COR-L47 (cell line): ENCODE results near the gene TULP1.

ENCODE experiments used
- DNase-seq: peaks from one replicate; lab custom pipeline; 2025; lab: John Stamatoyannopoulos, UW

TULP1 gene

DNA sequence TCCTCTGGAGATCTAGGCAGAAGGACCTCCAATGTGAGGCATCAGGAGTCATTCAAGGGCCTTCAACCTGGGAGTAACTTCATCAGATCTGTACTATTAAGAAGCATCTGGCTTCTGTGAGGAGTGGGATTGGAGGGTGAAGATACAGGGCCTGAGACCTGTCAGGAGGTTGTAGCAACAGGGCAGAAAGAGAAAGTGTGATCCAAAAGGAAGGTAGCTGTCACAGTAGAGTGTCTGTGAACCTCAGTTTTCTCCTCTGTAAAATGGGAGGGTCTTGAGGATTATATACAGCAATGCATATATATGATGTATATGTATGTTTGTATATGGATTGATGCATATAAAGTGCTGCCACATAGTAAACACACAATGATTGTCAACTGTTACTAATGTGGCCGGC, 47.0 kb downstream of the TULP1 start:
- DNase-seq, result no peak

DNA sequence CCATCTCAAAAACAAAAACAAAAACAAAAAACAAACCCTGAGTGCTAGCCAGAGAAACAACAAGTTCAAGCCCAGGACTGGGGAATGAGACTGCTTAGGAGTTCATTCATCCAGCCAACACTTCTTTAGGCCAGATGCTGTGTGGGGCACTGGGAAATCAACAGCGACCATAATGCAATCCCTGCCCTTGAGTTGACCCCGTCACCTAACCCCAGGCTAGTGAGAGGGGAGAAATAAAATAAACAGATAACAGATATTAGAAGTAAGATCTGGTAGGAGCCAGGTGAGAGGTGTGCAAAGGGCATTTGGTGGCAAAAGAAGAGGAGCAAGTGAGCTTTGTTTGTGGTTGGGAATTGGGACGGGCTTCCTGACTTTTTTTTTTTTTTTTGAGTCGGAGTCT, 49.4 kb downstream of the TULP1 start:
- no peak for DNase-seq

DNA sequence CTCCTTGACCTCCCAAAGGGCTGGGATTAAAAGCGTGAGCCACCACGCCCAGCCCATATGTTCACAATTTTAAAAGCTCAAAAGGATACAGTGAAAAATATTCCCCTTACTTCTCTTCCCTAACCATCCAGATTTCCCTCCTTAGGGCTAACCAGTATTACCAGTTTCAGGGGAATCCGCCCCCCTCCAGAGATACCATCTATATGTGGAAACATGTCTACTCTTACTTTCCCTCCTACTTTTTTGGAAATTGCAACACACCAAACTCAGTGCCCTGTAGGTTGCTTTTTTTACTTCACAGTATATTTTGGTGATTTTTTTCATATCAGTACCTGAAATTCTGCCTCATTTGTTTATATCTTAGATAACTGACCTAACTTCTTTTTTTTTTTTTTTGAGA, 51.4 kb downstream of the TULP1 start:
- DNase-seq, result no peak

DNA sequence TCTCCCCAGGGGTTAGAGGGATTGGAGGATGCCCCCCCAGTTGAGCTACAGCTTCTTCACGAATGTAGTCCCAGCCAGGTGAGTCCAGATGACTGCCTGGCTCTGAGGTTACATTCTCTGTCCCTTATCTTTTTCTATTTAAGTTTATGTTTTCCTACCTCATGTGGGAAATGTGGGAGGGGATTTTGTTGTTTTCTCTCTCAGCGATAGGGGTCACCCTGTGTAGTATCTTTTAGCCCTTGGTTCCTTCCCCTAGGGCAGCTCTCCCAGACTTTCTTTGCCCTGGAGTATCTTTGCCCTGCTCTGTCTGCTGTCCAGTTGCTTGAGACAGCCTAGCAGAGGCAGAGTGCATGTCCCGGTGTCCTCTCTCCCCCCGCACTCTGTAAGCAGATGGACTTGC, 54.8 kb downstream of the TULP1 start:
- DNase-seq, result no peak

DNA sequence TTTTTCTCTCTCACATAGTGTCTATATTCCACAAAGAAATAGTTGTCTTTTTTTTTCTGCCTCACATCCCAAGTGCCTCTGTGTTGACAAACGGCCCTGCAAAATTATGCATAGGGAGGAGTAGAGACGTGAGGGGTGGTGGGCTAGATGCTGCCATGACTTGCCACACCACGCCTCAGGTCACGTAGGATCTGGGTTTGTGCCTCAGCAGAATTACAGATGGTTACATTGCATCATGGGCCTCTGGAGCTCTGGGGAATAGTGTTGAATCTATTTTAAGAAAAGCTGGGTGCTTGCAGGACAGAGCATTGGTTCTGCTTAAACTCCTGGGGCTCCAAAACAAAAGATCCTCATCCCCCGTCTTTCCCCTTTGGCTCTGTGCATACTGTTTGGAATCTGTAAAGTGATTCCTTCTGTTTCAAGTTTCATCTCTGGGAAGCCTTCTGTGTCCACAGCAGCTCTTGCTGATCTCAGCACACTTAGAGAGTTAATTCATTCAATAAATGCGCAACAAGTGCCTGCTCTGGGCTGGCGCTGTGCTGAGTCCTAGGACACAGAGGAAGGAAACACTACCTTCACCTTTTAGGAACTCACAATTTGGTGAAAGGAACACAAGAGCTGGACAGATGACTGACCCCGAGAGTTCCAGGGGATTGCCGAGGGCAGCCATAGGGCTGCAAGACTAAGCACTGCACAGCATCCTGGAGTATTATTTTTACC, 58.1 kb downstream of the TULP1 start:
- DNase-seq, result no peak

DNA sequence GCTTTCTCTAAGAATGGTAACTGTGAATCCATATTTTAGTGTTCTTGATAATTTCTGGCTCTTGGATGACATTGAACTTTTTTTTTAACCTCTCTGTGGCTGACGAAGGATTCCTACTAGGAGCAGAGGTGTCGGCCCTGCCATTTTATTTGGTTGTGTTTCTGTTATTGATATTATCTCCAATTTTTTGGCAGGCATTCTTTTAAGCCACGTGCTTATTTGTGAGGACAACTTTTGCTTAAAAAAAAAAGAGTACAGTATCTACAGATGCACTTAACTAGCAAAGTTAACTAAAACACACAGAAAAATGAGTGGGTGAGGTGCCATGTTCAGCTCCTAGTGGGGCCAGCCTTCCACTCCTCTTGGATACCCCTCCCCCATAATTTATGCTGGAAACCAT, 59.5 kb downstream of the TULP1 start:
- DNase-seq, result no peak

DNA sequence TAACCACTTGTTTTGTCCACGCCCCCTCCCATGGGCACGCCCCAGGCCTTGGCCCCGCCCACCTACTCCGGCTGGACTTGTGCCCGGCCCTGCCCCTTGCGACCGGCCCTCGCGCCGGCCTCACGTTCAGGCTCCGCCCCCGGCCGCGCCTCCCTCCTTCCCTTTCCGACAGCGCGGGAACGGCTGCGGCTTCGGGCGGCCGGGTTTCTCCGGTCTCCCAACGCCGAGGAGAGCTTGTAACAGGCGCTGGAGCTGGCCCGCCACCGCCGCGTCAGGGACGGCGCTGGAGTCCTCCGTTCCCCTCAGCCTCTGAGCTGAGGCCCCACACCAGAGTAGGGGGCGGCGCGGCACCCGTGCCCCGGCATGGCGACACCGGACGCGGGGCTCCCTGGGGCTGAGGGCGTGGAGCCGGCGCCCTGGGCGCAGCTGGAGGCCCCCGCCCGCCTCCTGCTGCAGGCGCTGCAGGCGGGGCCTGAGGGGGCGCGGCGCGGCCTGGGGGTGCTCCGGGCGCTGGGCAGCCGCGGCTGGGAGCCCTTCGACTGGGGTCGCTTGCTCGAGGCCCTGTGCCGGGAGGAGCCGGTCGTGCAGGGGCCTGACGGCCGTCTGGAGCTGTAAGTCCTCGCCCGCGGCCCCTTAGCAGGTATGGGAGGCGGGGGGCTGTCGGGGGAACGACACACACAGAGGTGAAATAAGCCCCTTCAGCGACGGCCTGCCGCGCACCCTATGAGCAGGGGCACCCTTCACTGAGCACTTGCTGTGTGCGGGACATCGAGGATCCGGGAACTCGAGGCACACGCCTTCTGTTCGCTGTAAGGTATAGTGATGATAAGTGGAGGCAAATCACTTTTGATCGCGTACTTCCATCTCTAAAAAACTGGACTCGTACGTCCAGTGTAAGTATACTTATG, 60.3 kb downstream of the TULP1 start, which contains the start of gene FANCE:
FANCE (plus strand) TSS at position 156 of the 908 bp plus-strand sequence; CDS start at position 364, 208 bp downstream.
- peak; percentile 89 for DNase-seq

DNA sequence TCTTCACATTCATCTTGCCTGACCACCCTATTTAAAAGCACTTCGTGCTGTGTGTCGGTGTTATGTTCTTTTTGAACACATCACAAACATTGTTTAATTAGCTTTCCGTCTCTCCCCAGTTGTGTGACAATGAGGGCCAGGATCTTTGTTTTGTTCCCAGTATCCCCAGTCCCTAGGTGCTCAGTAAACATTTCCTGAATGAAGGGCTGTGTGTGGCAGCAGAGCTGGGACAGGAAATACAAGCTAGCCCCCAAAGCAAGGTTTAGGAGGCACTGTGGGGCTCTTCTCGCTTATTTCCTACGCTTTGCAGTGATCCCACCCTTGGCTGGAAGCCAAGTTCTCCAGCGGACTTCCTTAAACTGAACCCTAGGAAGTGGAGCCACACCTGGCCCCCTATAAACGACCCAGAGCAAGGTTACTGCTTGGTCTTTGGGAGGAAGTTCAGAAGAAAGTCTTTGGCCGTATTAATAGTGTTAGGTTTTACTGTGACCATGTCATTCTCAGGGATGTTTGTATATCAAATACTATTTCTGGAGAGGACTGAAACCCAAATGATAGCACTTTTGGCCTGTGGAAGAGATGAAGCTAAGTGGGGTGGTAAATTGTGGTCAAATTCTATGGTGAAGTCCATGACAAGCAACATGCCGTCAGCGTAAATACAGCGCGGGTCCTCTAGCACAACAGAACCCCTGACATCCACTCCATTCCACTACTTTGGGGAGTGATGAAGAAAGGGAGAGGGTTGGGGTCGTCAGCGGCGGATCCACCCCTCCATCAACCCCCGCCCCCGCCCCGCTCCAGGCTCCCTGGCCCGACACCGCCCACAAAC, 61.1 kb downstream of the TULP1 start:
- no peak for DNase-seq

DNA sequence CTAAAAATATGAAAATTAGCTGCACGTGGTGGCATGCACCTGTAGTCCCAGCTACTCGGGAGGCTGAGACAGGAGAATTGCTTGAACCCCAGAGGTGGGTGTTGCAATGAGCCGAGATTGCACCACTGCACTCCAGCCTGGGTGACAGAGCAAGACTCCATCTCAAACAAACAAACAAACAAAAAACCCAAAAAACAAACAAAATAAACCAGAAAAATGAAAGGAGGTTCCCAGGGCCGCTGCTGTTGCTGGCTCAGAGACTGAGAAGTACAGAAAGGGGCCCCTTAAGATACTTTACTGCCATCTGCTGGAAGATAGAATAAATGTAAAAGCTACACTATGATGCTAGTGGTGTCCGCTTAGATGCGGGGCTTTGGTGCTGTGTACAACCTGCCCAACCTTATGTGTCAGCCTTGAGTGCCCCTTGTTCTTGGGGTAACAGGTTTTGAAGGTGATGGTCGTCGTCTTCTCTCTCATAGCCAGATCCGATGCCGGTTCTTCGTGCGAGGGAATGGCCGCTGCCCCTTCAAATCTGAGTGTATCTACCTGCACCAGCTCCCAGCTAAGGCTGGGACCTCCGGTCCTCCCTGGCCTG, 63.3 kb downstream of the TULP1 start:
- DNase-seq, result peak; percentile 73

DNA sequence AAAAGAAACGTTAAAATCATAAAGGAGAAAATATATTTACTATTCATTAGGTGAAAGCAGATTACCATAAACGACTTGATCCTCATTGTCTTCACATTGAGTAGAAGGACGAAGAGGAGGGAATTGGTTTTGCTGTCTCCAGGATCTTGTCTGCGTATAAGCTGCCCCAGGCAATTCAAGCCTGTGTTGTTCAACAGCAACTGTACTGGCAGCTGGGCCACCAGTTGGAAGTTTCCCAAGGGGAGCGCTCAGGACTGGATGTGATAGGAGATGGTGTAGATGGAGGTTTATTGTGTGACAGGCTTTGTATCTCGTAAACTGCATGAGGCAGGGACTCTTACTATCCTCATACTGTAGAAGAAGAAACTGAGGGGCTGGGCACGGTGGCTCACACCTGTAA, 64.5 kb downstream of the TULP1 start:
- no peak for DNase-seq
